Thyroid gland (tissue), 4 donors: ENCODE measurements around the gene SLC24A3. TPM values are rescaled to one million over a fixed set of nuclear protein-coding genes. Genes with fewer than 3 reads are reported as not detected.

ENCODE experiments used
- DNase-seq, 2 donors: peaks; one replicate each; pipeline ENCODE4 v3.0.0-alpha.2; 2019
- H3K27ac ChIP-seq, 3 donors: fragments of 200-600 bp; sonication (generic); 1 replicate in 2 of 3; 2 replicates in 1 of 3; pipeline ENCODE4 v1.5.1; 2016 to 2019; ENCODE audit warnings: mild to moderate bottlenecking in 1 of 3, moderate library complexity in 1 of 3
- H3K27me3 ChIP-seq: fragments of 200-600 bp; sonication (generic); one replicate; pipeline ENCODE4 v1.5.1; 2019
- H3K36me3 ChIP-seq, 2 donors: fragments of 200-600 bp; sonication (generic); one replicate each; pipeline ENCODE4 v1.5.1; 2016 to 2019
- H3K4me1 ChIP-seq, 2 donors: fragments of 200-600 bp; sonication (generic); one replicate each; pipeline ENCODE4 v1.5.1; 2017 to 2019
- H3K4me3 ChIP-seq, 3 donors: fragments of 200-600 bp; sonication (generic); replicated peaks in 1 of 3; 1 replicate in 2 of 3; 2 replicates in 1 of 3; pipeline ENCODE4 v1.5.1; 2016; ENCODE audit warnings: mild to moderate bottlenecking in 1 of 3
- H3K9me3 ChIP-seq: fragments of 200-600 bp; sonication (generic); one replicate; pipeline ENCODE4 v1.5.1; 2017
- CTCF ChIP-seq, 6 experiments: fragments of 200-600 bp in 3 of 6; fragments of 450-650 bp in 3 of 6; sonication (generic) in 3 of 6; IDR thresholded peaks; one replicate each; pipeline ENCODE4 v1.5.1; 2016 to 2019; ENCODE audit warnings: antibody characterized with exemption in 6 of 6, mild to moderate bottlenecking in 2 of 6, inconsistent platforms in 1 of 6, moderate library complexity in 1 of 6
- POLR2A ChIP-seq, 2 donors: fragments of 450-650 bp; IDR thresholded peaks; one replicate each; pipeline ENCODE4 v1.6.1; 2017; ENCODE audit warnings: antibody characterized with exemption in 2 of 2, mild to moderate bottlenecking in 2 of 2, moderate library complexity in 1 of 2
- WGBS, 2 donors: methylation state at CpG; one replicate each; pipeline ENCODE4 v1.1.5; 2017; 5-methylcytosine and 5-hydroxymethylcytosine counted together
- intact Hi-C: fragments of 100-400 bp; cut with DNase I; formaldehyde crosslinking; loops from one replicate; pipeline ENCODE4 v1.15.1; 2023
- total RNA-seq, 4 donors: library from RNA; depleted of rRNA; stranded (reverse); fragments of >200 nt; gene quantifications; one replicate each; pipeline ENCODE4 v1.2.3, GENCODE V29; 2016

SLC24A3 gene
- total RNA-seq, 4 donors from 2014 or later: 4.0 to 8.1 (median 6.3) TPM

DNA sequence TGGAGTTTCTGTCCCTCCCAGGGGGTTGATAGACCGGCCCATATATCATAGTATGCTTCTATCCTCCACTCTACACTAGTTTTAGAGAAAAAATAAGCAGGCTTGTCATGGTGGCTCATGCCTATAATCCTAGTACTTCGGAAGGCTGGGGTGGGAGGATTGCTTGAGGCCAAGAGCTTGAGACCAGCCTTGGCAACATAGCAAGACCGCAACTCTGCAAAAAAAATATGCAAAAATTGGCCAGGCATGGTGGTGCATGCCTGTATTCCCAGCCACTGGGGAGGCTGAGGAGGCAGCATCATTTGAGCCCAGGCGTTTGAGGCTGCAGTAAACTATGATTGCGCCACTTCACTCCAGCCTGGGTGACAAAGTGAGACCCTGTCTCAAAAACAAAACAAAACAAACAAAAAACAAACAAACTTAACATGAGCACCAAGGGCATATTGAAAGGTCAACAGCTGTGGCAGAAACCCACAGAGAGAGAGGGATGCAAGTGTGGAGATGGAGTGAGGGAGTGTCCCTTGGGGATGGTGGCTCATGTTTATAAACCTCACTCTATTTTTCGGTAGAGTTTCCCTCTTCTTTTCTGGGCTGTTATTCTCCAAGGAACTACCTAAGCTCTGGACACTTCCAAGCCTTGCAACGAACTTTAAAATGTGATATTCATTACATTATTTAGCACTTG, 24.1 kb downstream of the SLC24A3 start:
- intact Hi-C loops: no loop called here
- no peaks in the 10 kb centered on the region for H3K27me3 ChIP-seq
- TF ChIP-seq CTCF (IDR thresholded peaks at IDR 0.05) (no peak), POLR2A (IDR thresholded peaks at IDR 0.05) (no peak)
- H3K4me1 ChIP-seq: peaks cover 3 to 6% of the 10 kb centered on the region in 2 donors
- no peak for DNase-seq
- no peaks in the 10 kb centered on the region for H3K9me3 ChIP-seq
- no peak overlapping the region for H3K27ac ChIP-seq
- no peaks in the 10 kb centered on the region for H3K36me3 ChIP-seq
- no peak overlapping the region for H3K4me3 ChIP-seq
- WGBS, 2 donors: 88 to 90% methylated on average over 7 of the region's 7 CpGs

- no peaks in the 10 kb centered on the region for H3K36me3 ChIP-seq
- peaks cover 0 to 6% of the 10 kb centered on the region in 2 donors for H3K4me1 ChIP-seq
- TF ChIP-seq POLR2A (IDR thresholded peaks at IDR 0.05): no peak
- TF ChIP-seq CTCF (IDR thresholded peaks at IDR 0.05): no peak
- H3K27me3 ChIP-seq: no peaks in the 10 kb centered on the region
- intact Hi-C loops: no loop called here
- H3K27ac ChIP-seq: no peak overlapping the region
- 90% methylated on average over 13 of the region's 13 CpGs for WGBS, 2 donors
- no peak for DNase-seq
- no peaks in the 10 kb centered on the region for H3K9me3 ChIP-seq
- H3K4me3 ChIP-seq: no peak overlapping the region
Observed at GRCh38 chr20:19241440-19241839, 29.0 kb downstream of the SLC24A3 start.

- DNase-seq: no peak
- peaks cover 0 to 6% of the 10 kb centered on the region in 2 donors for H3K4me1 ChIP-seq
- no peaks in the 10 kb centered on the region for H3K27me3 ChIP-seq
- intact Hi-C loops: no loop called here
- TF ChIP-seq POLR2A (IDR thresholded peaks at IDR 0.05) (no peak), CTCF (IDR thresholded peaks at IDR 0.05) (no peak)
- H3K9me3 ChIP-seq: no peaks in the 10 kb centered on the region
- H3K27ac ChIP-seq: no peak overlapping the region
- WGBS, 2 donors: 90 to 92% methylated on average over 8 of the region's 8 CpGs
- no peak overlapping the region for H3K4me3 ChIP-seq
- H3K36me3 ChIP-seq: no peaks in the 10 kb centered on the region
Observed at GRCh38 chr20:19244291-19244690, 31.8 kb downstream of the SLC24A3 start.

DNA sequence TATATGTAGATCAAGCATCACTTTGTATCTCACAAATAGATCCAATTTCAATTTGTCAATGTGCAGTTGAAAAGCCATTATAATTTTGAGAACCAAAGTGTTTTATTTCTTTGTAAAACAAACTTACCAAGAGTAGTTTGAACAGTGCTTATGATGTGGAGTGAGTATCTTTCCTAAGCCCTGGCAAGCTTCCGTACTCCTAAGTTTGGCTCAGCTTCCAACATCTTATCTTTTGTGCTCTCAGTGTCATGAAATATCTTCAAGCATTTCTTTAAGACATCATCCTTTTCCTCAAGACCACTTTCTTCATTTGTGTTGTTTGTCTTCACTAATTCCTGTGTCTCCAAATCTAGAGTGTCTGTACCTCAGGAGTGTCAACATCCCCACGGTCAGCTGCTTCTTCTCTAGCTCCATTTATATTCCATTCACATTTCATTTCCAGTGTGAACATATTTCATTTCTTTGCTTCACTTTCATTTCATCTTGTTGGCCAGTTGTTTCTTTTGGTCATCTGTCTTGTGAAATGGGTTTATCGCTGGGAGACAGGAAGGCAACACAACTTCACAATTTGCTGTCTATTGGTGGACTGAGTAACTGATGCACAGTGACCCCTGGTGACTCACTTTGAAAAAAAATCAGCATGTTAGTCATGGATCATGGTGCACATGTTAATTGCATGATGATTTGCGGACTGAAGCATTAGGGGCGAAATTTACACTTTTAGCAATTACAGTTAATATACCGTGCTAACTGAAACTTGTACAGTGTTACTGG, 36.9 kb downstream of the SLC24A3 start:
- WGBS, 2 donors: 89 to 94% methylated on average over 6 of the region's 6 CpGs
- no peak for TF ChIP-seq POLR2A (IDR thresholded peaks at IDR 0.05)
- TF ChIP-seq CTCF (IDR thresholded peaks at IDR 0.05): no peak
- Histone ChIP-seq H3K27me3 (no peaks in the 10 kb centered on the region), H3K27ac (no peak overlapping the region), H3K4me1 (no peaks in the 10 kb centered on the region), H3K36me3 (no peaks in the 10 kb centered on the region), H3K9me3 (no peaks in the 10 kb centered on the region), H3K4me3 (no peak overlapping the region)
- DNase-seq: no peak
- intact Hi-C loops: no loop called here

- Histone ChIP-seq H3K4me1 (no peaks in the 10 kb centered on the region), H3K4me3 (no peak overlapping the region), H3K36me3 (no peaks in the 10 kb centered on the region), H3K27ac (no peak overlapping the region), H3K9me3 (no peaks in the 10 kb centered on the region), H3K27me3 (no peaks in the 10 kb centered on the region)
- intact Hi-C loops: no loop called here
- TF ChIP-seq POLR2A (IDR thresholded peaks at IDR 0.05): no peak
- TF ChIP-seq CTCF (IDR thresholded peaks at IDR 0.05): no peak
- no peak for DNase-seq
Observed at GRCh38 chr20:19250346-19250745, 37.9 kb downstream of the SLC24A3 start.
